Activated CD8-positive, alpha-beta memory T cell treated with anti-CD3 and anti-CD28 coated beads, Interleukin-2, amount 50 U/mL, for 24 hours (primary cell): ENCODE results near the gene UGT1A4.
"Not testable (repeated sequence)": the region's sequence is repeated elsewhere in the genome, so short reads cannot be mapped to it uniquely, and the experiment has no call there.

Experiments used
- DNase-seq: peaks from one replicate; pipeline ENCODE4 v3.0.0-alpha.2; 2020; ENCODE audit errors: extremely low read depth

UGT1A4 gene

GRCh38 chr2:233700028-233700635 lies 18.4 kb upstream of the UGT1A4 start:
- no peak for DNase-seq

DNA sequence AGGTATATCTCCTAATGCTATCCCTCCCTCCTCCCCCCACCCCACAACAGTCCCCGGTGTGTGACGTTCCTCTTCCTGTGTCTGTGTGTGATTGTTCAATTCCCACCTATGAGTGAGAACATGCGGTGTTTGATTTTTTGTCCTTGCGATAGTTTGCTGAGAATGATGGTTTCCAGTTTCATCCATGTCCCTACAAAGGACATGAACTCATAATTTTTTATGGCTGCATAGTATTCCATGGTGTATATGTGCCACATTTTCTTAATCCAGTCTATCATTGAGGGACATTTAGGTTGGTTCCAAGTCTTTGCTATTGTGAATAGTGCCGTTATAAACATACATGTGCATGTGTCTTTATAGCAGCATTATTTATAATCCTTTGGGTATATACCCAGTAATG lies 17.7 kb upstream of the UGT1A4 start:
- not testable (repeated sequence) for DNase-seq

DNA sequence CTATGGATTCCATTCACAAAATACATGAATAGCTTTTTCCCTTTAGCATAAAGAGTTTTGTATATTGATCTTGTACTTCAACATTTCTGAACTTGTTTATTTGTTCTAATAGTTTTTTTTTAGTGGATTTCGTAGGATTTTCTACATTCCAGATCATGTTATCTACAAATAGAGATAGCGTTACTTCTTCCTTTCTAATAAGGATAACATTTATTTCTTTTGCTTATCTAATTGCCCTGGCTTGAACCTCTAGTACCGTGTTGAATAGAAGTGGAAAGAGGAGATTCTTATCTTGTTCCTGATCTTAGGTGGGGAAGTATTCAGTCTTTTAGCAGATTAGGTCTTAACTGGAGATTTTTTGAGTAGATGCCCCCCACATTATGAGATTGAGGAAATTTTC lies 16.3 kb upstream of the UGT1A4 start:
- no peak for DNase-seq

- DNase-seq, result no peak
These were observed 12.5 kb upstream of the UGT1A4 start for GRCh38 chr2:233705911-233706506.

DNA sequence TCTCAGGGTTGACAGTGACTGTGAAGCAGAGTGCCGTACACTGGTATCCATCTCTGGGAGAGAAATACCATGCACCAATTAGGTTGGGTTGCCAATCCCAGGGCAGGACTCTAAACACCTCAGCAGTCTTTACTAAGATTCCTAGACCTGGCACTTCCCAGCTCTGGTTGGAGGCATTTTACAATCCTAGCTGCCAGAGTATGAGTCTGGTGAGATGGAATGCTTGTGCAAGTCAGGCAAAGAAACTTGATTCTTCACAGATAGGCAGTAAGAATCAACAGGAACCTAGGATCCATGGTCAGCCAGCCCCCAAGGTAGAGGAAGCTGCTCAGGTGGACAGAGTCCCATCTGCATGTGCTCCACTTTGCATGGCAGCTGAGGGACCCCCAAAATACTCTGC lies 11.8 kb upstream of the UGT1A4 start:
- no peak for DNase-seq

GRCh38 chr2:233707940-233708644 lies 10.4 kb upstream of the UGT1A4 start:
- DNase-seq, result no peak

DNA sequence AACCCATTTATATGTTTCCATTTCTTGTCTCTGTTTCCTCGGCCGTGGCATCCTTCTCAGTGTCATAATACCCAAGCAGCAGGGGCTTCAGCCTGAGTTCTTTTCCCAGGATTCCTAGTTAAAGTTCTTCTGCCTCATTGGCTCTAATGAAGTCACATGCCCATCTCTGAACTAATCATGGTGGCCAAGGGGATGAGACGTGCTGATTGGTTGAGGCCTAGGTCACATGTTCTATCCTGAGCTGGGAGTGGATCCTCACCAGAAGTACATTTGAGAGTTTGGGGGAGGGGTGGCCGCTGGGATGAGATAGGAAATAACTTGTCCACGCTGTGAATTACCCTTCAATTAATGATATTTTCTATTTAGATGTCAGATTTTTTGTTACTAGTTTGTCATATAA lies 9.6 kb upstream of the UGT1A4 start:
- DNase-seq, result no peak

- DNase-seq, result peak; percentile 12
These were observed 7.1 kb upstream of the UGT1A4 start for GRCh38 chr2:233711312-233712008.

DNA sequence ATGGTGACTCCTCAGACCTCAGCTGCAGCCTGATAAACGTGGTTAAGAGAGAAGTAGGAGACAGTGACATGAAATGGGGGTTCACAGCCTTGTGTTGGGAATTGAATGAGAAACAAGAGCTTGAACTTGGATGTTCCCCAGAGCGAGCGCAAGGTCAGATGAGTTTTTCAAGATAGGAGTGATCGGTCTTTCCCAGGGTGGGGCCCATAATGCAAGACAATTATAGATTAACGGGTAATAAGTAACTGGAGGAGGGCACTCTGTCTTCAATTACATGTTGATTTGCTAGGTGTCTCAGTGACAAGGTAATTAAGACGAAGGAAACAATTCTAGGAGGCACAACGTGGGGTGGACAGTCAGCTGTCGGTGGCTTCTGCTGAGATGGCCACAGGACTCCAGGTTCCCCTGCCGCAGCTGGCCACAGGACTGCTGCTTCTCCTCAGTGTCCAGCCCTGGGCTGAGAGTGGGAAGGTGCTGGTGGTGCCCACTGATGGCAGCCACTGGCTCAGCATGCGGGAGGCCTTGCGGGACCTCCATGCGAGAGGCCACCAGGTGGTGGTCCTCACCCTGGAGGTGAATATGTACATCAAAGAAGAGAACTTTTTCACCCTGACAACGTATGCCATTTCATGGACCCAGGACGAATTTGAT lies 5.8 kb upstream of the UGT1A4 start, which contains the start of gene UGT1A5:
UGT1A5 (plus strand) TSS at position 297 of the 651 bp plus-strand sequence; CDS start at position 382, 85 bp downstream.
- DNase-seq, result no peak

DNA sequence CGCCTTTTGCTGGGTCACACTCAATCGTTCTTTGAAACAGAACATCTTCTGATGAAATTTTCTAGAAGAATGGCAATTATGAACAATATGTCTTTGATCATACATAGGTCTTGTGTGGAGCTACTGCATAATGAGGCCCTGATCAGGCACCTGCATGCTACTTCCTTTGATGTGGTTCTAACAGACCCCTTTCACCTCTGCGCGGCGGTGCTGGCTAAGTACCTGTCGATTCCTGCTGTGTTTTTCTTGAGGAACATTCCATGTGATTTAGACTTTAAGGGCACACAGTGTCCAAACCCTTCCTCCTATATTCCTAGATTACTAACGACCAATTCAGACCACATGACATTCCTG lies 5.3 kb upstream of the UGT1A4 start:
- DNase-seq, result no peak

GRCh38 chr2:233714121-233714520 lies 4.4 kb upstream of the UGT1A4 start:
- no peak for DNase-seq

GRCh38 chr2:233728723-233729301 lies 10.3 kb downstream of the UGT1A4 start, which contains the start of gene UGT1A3:
UGT1A3 (plus strand) TSS chr2:233729042; CDS start chr2:233729127, 85 bp downstream.
- DNase-seq, result no peak

DNA sequence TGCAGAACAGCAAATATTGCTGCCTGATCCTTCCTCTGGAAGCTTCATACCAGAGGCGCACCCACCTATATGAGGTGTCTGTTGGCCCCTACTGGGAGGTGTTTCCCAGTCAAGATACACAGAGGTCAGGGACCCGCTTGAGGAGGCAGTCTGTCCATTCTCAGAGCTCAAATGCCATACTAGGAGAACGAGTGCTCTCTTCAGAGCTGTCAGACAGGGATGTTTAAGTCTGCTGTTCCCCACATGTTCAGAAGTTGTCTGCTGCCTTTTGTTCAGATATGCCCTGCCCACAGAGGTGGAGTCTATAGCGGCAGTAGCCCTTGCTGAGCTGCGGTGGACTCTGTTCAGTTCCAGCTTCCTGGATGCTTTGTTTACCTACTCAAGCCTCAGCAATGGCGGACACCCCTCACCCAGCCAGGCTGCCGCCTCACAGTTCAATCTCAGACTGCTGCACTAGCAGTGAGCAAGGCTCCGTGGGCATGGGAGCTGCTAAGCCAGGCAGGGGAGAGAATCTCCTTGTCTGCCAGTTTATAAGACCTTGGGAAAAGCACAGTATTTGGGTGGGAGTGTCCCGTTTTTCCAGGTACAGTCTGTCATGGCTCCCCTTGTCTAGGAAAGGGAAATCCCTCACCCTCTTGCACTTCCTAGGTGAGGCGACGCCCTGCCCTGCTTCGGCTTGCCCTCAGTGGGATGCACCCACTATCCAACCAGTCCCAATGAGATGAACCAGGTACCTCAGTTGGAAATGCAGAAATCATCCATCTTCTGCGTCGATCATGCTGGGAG lies 18.5 kb downstream of the UGT1A4 start:
- DNase-seq, result not testable (repeated sequence)

DNA sequence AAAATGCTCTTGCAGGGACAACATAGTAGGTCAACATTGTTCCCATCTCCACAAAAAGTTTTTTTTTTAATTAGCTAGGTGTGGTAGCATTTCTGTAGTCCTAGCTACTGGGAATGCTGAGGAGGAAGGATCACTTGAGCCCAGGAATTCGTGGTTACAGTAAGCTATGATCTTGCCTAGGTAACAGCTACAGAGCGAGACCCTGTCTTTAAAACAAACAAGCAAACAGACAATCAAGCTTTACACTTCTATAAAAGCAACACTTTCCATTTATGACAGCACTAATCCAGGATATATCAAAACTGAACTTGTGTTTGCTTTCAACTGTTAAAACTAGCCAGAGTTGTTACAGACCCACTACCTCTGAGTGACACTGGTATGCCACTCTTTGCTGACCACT lies 22.3 kb downstream of the UGT1A4 start:
- DNase-seq, result no peak

GRCh38 chr2:233743464-233744259 lies 25.1 kb downstream of the UGT1A4 start:
- DNase-seq, result no peak

DNA sequence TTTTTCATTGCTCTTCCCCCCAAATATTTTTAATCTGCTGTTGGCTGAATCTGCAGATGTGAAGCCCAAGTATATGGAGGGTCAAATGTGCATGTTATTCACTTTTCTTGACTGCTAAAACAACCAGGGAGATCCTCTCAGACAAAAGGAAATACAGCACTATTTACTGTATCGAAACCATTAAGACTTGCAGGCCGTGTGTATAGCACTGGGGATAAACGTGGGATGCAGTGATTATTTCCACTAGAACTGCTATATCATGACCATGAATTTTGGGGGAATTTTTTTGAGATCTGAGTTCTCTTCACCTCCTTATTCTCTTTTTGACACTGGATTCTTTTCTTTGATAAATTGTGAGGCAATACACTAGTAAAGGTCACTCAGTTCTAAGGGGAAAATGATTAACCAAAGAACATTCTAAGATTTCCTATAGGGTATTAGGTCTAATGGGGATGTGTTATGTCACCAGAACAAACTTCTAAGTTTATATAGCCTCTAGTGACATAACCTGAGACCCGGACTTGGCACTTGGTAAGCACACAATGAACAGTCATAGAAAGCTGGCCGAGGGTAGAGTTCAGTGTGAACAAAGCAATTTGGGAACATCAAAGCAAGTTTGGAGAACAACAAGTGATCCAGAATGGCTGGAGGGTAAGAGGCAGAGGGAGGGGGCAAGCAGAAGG lies 26.7 kb downstream of the UGT1A4 start:
- no peak for DNase-seq

- not testable (repeated sequence) for DNase-seq
These were observed 27.3 kb downstream of the UGT1A4 start for GRCh38 chr2:233745838-233746237.

DNA sequence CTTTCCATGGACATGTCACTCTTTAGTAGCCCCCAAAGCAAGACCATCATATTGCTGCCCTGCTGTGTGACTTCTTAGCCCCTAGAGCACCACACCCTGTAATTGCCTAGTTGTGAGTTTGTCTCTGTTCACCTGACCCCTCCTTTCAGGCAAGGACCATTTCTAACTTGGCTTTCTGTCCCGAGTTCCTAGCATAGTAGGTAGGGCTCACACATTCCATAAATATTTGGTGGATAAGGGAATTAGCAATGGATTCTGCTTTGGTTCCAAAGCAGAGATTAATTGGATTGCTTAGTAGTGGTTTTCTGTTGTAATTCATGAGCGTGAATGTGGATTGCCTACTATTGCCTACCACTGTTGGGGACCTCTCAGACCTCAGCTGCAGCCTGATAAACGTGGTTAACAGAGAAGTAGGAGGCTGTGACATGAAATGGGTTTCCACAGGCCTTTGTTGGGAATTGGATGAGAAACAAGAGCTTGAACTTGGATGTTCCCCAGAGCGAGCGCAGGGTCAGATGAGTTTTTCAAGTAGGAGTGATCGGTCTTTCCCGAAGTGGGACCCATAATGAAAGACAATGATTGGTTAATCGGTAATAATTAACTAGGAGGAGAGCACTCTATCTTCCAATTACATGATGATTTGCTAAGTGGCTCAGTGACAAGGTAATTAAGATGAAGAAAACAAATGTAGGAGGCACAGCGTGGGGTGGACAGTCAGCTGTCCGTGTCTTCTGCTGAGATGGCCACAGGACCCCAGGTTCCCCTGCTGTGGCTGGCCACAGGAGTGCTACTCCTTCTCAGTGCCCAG lies 28.1 kb downstream of the UGT1A4 start:
- no peak for DNase-seq

DNA sequence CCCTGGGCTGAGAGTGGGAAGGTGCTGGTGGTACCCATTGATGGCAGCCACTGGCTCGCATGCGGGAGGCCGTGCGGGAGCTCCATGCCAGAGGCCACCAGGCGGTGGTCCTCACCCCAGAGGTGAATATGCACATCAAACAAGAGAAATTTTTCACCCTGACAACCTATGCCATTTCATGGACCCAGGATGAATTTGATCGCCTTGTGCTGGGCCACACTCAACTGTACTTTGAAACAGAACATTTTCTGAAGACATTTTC lies 28.7 kb downstream of the UGT1A4 start:
- no peak for DNase-seq
